HepG2 (cell line): ENCODE data around the gene PLEKHS1. TPM values are rescaled to one million over a fixed set of nuclear protein-coding genes. Genes with fewer than 3 reads are reported as not detected.
A peak's percentile ranks its signal among the peaks of the same experiment; 100 is the strongest.

ENCODE experiments used
- ATAC-seq: fragments of 200-7000 bp; cut with Tn5 transposase; 3 replicates; pipeline ENCODE4 v1.9.1; 2020; ENCODE audit warnings: mild to moderate bottlenecking, moderate library complexity
- BruUV-seq: library from RNA; stranded (reverse); fragments of 400-500 nt; replicated peaks from 2 replicates; lab custom pipeline; 2021; lab: Mats Ljungman, UMichigan
- CTCF ChIA-PET: fragments of 300-600 bp; formaldehyde crosslinking; extraction: SDS; loops from one replicate; lab custom pipeline; 2021; ENCODE audit warnings: low total read pairs, inconsistent platforms, low intra/inter-chr PET ratio; lab: Yijun Ruan, JAX
- POLR2A ChIA-PET: fragments of 350-600 bp; sonication (Branson Sonifier 250); formaldehyde crosslinking; loops from one replicate; lab custom pipeline; 2020; ENCODE audit warnings: antibody characterized with exemption, inconsistent platforms; lab: Yijun Ruan, JAX
- DNase-seq: peaks from one replicate; pipeline ENCODE4 v3.0.0-alpha.2; 2015; ENCODE audit warnings: low spot score
- FAIRE-seq: peaks from 3 replicates; lab custom pipeline; 2011; peaks lifted over from hg19 to GRCh38; lab: Jason Lieb, UNC
- H2AFZ ChIP-seq: one replicate; pipeline ENCODE4 v1.6.1; 2011; ENCODE audit warnings: low read length, inconsistent platforms
- H3K27ac ChIP-seq: fragments of 300-600 bp; 3 replicates; pipeline ENCODE4 v1.8.0; 2011; ENCODE audit warnings: mixed run types, mild to moderate bottlenecking, mixed read lengths, low read length, inconsistent platforms; ENCODE audit not compliant: insufficient read depth; ENCODE audit errors: extremely low read length
- H3K27me3 ChIP-seq, 2 experiments: fragments of 200-600 bp in 1 of 2; 2 replicates in 1 of 2; 3 replicates in 1 of 2; pipeline versions ENCODE4 v1.6.0 to v1.8.0; 2011; ENCODE audit warnings: low read length in 2 of 2, mild to moderate bottlenecking in 2 of 2, moderate library complexity in 2 of 2, inconsistent platforms in 1 of 2; ENCODE audit not compliant: insufficient read depth in 2 of 2, control insufficient read depth in 1 of 2
- H3K36me3 ChIP-seq, 2 experiments: fragments of 200-600 bp in 1 of 2; replicated peaks in 1 of 2; 2 replicates in 1 of 2; 3 replicates in 1 of 2; pipeline versions ENCODE4 v1.5.1 to v1.8.0; 2011; ENCODE audit warnings: low read length in 2 of 2, inconsistent platforms in 1 of 2; ENCODE audit not compliant: insufficient read depth in 2 of 2, control insufficient read depth in 1 of 2
- H3K4me1 ChIP-seq: 2 replicates; pipeline ENCODE4 v1.5.1; 2012; ENCODE audit warnings: low read length, inconsistent platforms; ENCODE audit not compliant: insufficient read depth
- H3K4me2 ChIP-seq: 2 replicates; pipeline ENCODE4 v1.6.0; 2011; ENCODE audit warnings: low read depth, low read length, inconsistent platforms
- H3K4me3 ChIP-seq, 3 experiments: fragments of 200-600 bp in 1 of 3; sonication (generic), shearing (Covaris generic) in 1 of 3; replicated peaks in 1 of 3; 2 replicates each; pipeline ENCODE4 v1.5.1; 2011 to 2016; ENCODE audit warnings: low read length in 3 of 3, inconsistent platforms in 2 of 3, low read depth in 2 of 3, mild to moderate bottlenecking in 2 of 3, control low read depth in 1 of 3, mixed read lengths in 1 of 3; ENCODE audit not compliant: insufficient read depth in 1 of 3
- H3K79me2 ChIP-seq: one replicate; pipeline ENCODE4 v1.6.1; 2011; ENCODE audit warnings: low read length, inconsistent platforms; ENCODE audit not compliant: insufficient read depth
- H3K9ac ChIP-seq: 2 replicates; pipeline ENCODE4 v1.6.0; 2011; ENCODE audit warnings: mild to moderate bottlenecking, low read depth, low read length, inconsistent platforms; ENCODE audit not compliant: insufficient read depth
- H3K9me3 ChIP-seq: 2 replicates; pipeline ENCODE4 v1.5.1; 2012; ENCODE audit warnings: mild to moderate bottlenecking, low read length
- H4K20me1 ChIP-seq: 2 replicates; pipeline ENCODE4 v1.6.0; 2011; ENCODE audit warnings: inconsistent platforms, mild to moderate bottlenecking, low read length, moderate library complexity; ENCODE audit not compliant: insufficient read depth
- GFI1 ChIP-seq: sonication (generic); formaldehyde crosslinking; IDR thresholded peaks from 2 replicates; pipeline ENCODE4 v1.5.0; 2020; ENCODE audit warnings: missing genetic modification reagents, mild to moderate bottlenecking, borderline replicate concordance
- HOXA3 ChIP-seq: sonication (generic); formaldehyde crosslinking; IDR thresholded peaks from 2 replicates; pipeline ENCODE4 v1.5.0; 2020; ENCODE audit warnings: missing genetic modification reagents
- PAF1 ChIP-seq: IDR thresholded peaks from 2 replicates; pipeline ENCODE4 v1.6.1; 2016; ENCODE audit warnings: missing genetic modification reagents, missing compliant biosample characterization
- REL ChIP-seq: sonication (generic); formaldehyde crosslinking; conservative IDR thresholded peaks from 2 replicates; pipeline ENCODE4 v1.8.0; 2022; ENCODE audit warnings: mild to moderate bottlenecking, missing genetic modification reagents, moderate library complexity
- SRF ChIP-seq: IDR thresholded peaks from 2 replicates; pipeline ENCODE4 v1.6.1; 2011; ENCODE audit warnings: mild to moderate bottlenecking, low read depth, low read length, moderate library complexity
- ZNF414 ChIP-seq: sonication (generic); formaldehyde crosslinking; IDR thresholded peaks from 2 replicates; pipeline ENCODE4 v1.5.0; 2020; ENCODE audit warnings: missing genetic modification reagents
- ZNF441 ChIP-seq: sonication (generic); formaldehyde crosslinking; IDR thresholded peaks from 2 replicates; pipeline ENCODE4 v1.7.0; 2021; ENCODE audit warnings: missing genetic modification reagents, borderline replicate concordance
- ZNF607 ChIP-seq: sonication (generic); formaldehyde crosslinking; IDR thresholded peaks from 2 replicates; pipeline ENCODE4 v1.5.1; 2020; ENCODE audit warnings: missing genetic modification reagents, mild to moderate bottlenecking, borderline replicate concordance
- ZXDC ChIP-seq: sonication (generic); formaldehyde crosslinking; IDR thresholded peaks from 2 replicates; pipeline ENCODE4 v1.5.0; 2020; ENCODE audit warnings: mild to moderate bottlenecking, missing genetic modification reagents
- WGBS: methylation state at CpG from one replicate; pipeline ENCODE4 v1.1.6; 2017; ENCODE audit warnings: low lambda C conversion rate; 5-methylcytosine and 5-hydroxymethylcytosine counted together
- in situ Hi-C: cut with HindIII; loops from 2 replicates; pipeline ENCODE4 v1.10.0; 2017; ENCODE audit warnings: low pct_unique_long_range_greater_than_20kb; ENCODE audit not compliant: extremely low pct_ligation_motif_present
- intact Hi-C: fragments of 100-400 bp; cut with micrococcal nuclease; formaldehyde crosslinking; loops from one replicate; pipeline ENCODE4 v1.10.0; 2022; ENCODE audit not compliant: unreplicated experiment
- polyA plus RNA-seq, 8 experiments: library from polyadenylated mRNA; depleted of rRNA in 3 of 8; stranded (reverse) in 7 of 8; unstranded in 1 of 8; fragments of >200 nt; fragmentation: Illumina TruSeq in 4 of 8; extraction: Trizol in 4 of 8; gene quantifications; 2 replicates each; pipeline versions ENCODE4 v1.2.1 to v1.2.3, GENCODE V29; 2011 to 2016; ENCODE audit warnings: low read depth in 4 of 8, missing spikeins in 1 of 8, mixed read lengths in 1 of 8; ENCODE audit not compliant: insufficient read depth in 1 of 8
- total RNA-seq, 5 experiments: library from RNA; depleted of rRNA; stranded (reverse); fragments of >200 nt; fragmentation: Illumina TruSeq; extraction: Trizol; gene quantifications; 2 replicates each; pipeline ENCODE4 v1.2.3, GENCODE V29; 2016; ENCODE audit warnings: low read depth in 1 of 5

Gene PLEKHS1
- total and polyA plus RNA-seq, 2 of the 13 experiments (the other 11 are each of a cell fraction or from before 2014, with no cell fraction given), result not detected

DNA sequence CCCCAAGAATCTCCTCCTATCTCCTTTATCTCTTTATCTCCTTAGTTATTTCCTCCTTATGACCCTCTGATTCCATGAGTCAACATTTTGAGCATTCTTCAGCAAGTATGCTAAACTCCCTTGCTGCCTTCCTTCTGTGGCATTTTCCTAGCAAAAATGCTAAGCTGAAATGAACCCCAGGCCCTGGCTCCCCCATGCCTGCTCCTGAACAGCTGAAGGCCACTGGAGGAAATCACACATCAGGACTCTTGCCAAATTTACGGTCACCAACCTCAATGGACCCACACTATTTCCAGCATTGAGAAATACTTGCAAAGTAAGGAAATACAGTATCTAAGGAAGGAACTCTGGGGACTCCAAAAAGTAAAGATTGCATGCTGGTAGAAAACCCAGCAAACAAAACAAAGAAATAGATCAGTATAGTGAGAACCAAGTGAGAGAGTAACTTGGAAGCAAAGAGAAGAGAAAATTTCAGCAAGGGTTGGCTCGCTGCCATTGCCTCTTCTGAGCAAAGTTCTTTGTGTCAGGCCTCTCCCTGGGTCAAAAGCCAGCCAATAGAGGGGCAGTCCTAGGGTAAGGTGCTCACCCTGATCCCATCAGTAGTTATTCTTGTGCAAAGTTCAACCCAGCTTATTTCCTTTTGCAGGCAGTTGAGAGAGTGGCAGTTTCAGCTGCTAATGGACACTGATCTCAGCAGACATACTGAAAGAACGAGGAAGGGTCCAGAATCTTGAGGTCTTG, 5.1 kb upstream of the PLEKHS1 start (continued):
- TF ChIP-seq HOXA3 (CRISPR knock-in tag), result peak; percentile 17; the same call in 1 of the 2 replicates
- TF ChIP-seq ZNF414, result no peak

GRCh38 chr10:113752553-113752952, 1.1 kb downstream of the PLEKHS1 start:
- BruUV-seq, result no TSS peak
- WGBS, result 90% methylated on average over 1 of the region's 1 CpG
- intact Hi-C loops (no loop called here), in situ Hi-C loops (no loop called here)
- no peaks in the 10 kb centered on the region for H4K20me1 ChIP-seq
- H3K4me1 ChIP-seq, result peaks cover 17% of the 10 kb centered on the region; the same call in 1 of the 2 replicates
- H3K27ac ChIP-seq, result no peak overlapping the region
- no peak overlapping the region for H3K4me2 ChIP-seq
- FAIRE-seq, result no peak
- no peak for TF ChIP-seq ZNF607 (CRISPR knock-in tag)
- no peak for TF ChIP-seq SRF
- no peak for TF ChIP-seq PAF1 (CRISPR knock-in tag)
- TF ChIP-seq REL (CRISPR knock-in tag), result no peak
- TF ChIP-seq ZXDC (CRISPR knock-in tag), result no peak
- no peak for TF ChIP-seq ZNF441 (CRISPR knock-in tag)
- no peak for TF ChIP-seq GFI1
- H3K36me3 ChIP-seq, result no peaks in the 10 kb centered on the region
- peaks cover 0 to 4% of the 10 kb centered on the region in 2 experiments; a peak in 1 of 5 replicates for H3K27me3 ChIP-seq
- no peak for ATAC-seq
- no peaks in the 10 kb centered on the region for H3K79me2 ChIP-seq
- no peak overlapping the region for H2AFZ ChIP-seq
- DNase-seq, result no peak
- CTCF ChIA-PET, result no interaction called here
- no peaks in the 10 kb centered on the region for H3K9me3 ChIP-seq
- POLR2A ChIA-PET, result no interaction called here
- no peak overlapping the region for H3K9ac ChIP-seq
- no peak overlapping the region for H3K4me3 ChIP-seq
